SK-N-SH treated with all-trans-retinoic acid at 6 μM for 48 hours (cell line): ENCODE data around the gene PRR33.

Experiments
- ATAC-seq: fragments of 200-7000 bp; cut with Tn5 transposase; 3 replicates; pipeline ENCODE4 v1.9.1; 2020; ENCODE audit warnings: mild to moderate bottlenecking, moderate library complexity
- BACH2 ChIP-seq: fragments of 250-450 bp; sonication (Bioruptor Pico); IDR thresholded peaks from 2 replicates; pipeline ENCODE4 v1.9.0; 2021; ENCODE audit warnings: mild to moderate bottlenecking, borderline replicate concordance
- CREB5 ChIP-seq: fragments of 250-450 bp; sonication (Bioruptor Pico); IDR thresholded peaks from 2 replicates; pipeline ENCODE4 v1.5.1; 2020; ENCODE audit warnings: low read depth, mild to moderate bottlenecking, moderate library complexity
- CSDC2 ChIP-seq: fragments of 250-450 bp; sonication (Bioruptor Pico); IDR thresholded peaks from 2 replicates; pipeline ENCODE4 v1.5.0; 2020; ENCODE audit warnings: mild to moderate bottlenecking, moderate library complexity
- ESRRG ChIP-seq: fragments of 250-450 bp; sonication (Bioruptor Pico); IDR thresholded peaks from 2 replicates; pipeline ENCODE4 v1.6.1; 2021; ENCODE audit warnings: mild to moderate bottlenecking
- GLIS3 ChIP-seq: fragments of 250-450 bp; sonication (Bioruptor Pico); IDR thresholded peaks from 2 replicates; pipeline ENCODE4 v1.5.0; 2020; ENCODE audit warnings: mild to moderate bottlenecking, moderate library complexity
- ISL1 ChIP-seq: fragments of 250-450 bp; sonication (Bioruptor Pico); IDR thresholded peaks from 2 replicates; pipeline ENCODE4 v2.1.2; 2022; ENCODE audit warnings: mild to moderate bottlenecking, moderate library complexity
- OSR1 ChIP-seq: fragments of 250-450 bp; sonication (Bioruptor Pico); IDR thresholded peaks from 2 replicates; pipeline ENCODE4 v1.8.0; 2022; ENCODE audit warnings: moderate library complexity, mild to moderate bottlenecking, inconsistent platforms
- PPARA ChIP-seq: fragments of 250-450 bp; sonication (Bioruptor Pico); IDR thresholded peaks from 2 replicates; pipeline ENCODE4 v1.5.0; 2020; ENCODE audit warnings: mild to moderate bottlenecking, borderline replicate concordance
- RARB ChIP-seq: fragments of 250-450 bp; sonication (Bioruptor Pico); IDR thresholded peaks from 2 replicates; pipeline ENCODE4 v1.8.0; 2021; ENCODE audit warnings: mild to moderate bottlenecking, moderate library complexity
- SNAI2 ChIP-seq: fragments of 250-450 bp; sonication (Bioruptor Pico); IDR thresholded peaks from 2 replicates; pipeline ENCODE4 v1.5.0; 2020; ENCODE audit warnings: mild to moderate bottlenecking, moderate library complexity
- TCF4 ChIP-seq: fragments of 250-450 bp; sonication (Bioruptor Pico); IDR thresholded peaks from 2 replicates; pipeline ENCODE4 v1.8.0; 2021; ENCODE audit warnings: mild to moderate bottlenecking, moderate library complexity, borderline replicate concordance
- TOX ChIP-seq: fragments of 250-450 bp; sonication (Bioruptor Pico); IDR thresholded peaks from 2 replicates; pipeline ENCODE4 v1.8.0; 2021; ENCODE audit warnings: mild to moderate bottlenecking, moderate library complexity, borderline replicate concordance
- TSHZ2 ChIP-seq: fragments of 250-450 bp; sonication (Bioruptor Pico); IDR thresholded peaks from 2 replicates; pipeline ENCODE4 v1.5.0; 2020; ENCODE audit warnings: mild to moderate bottlenecking, moderate library complexity
- ZC3H10 ChIP-seq: fragments of 250-450 bp; sonication (Bioruptor Pico); IDR thresholded peaks from 2 replicates; pipeline ENCODE4 v1.5.1; 2021; ENCODE audit warnings: mild to moderate bottlenecking, moderate library complexity
- ZFP30 ChIP-seq: fragments of 450-650 bp; formaldehyde crosslinking; IDR thresholded peaks from 2 replicates; pipeline ENCODE4 v1.5.0; 2022; ENCODE audit warnings: mild to moderate bottlenecking, moderate library complexity
- ZNF565 ChIP-seq: fragments of 450-650 bp; formaldehyde crosslinking; conservative IDR thresholded peaks from 2 replicates; pipeline ENCODE4 v1.5.0; 2020; ENCODE audit warnings: low read depth, mild to moderate bottlenecking, moderate library complexity
- ZNF8 ChIP-seq: fragments of 450-650 bp; formaldehyde crosslinking; IDR thresholded peaks from 2 replicates; pipeline ENCODE4 v1.5.0; 2020; ENCODE audit warnings: mild to moderate bottlenecking, moderate library complexity
- TF ChIP-seq, protein P1 (sequence below): fragments of 250-450 bp; sonication (Bioruptor Pico); IDR thresholded peaks from 2 replicates; pipeline ENCODE4 v1.8.0; 2020; ENCODE audit warnings: mild to moderate bottlenecking, moderate library complexity, borderline replicate concordance
- TF ChIP-seq, protein P2 (sequence below): fragments of 250-450 bp; sonication (Bioruptor Pico); IDR thresholded peaks from 2 replicates; pipeline ENCODE4 v1.5.1; 2021; ENCODE audit warnings: mild to moderate bottlenecking, moderate library complexity

PRR33 gene

DNA sequence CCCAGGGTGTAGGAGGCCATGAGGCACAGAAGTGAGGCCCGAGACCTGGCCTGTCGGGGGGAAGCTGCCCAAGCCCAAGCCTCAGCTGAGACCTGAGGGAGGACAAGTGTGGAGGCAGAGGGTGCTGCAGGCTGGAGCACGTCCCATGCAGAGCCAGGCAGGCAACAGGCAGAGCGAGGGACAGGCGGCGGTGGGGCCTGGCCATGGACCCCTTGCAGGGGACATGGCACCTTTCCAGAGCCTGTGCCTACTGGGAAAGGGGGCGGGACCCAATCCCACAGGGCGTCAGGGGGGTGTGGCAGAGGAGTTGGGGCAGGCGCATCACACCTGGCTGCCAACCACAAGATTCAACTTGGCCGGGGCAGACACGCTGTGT, 48.6 kb downstream of the PRR33 start:
- TF ChIP-seq OSR1 (CRISPR knock-in tag) (no peak), CSDC2 (CRISPR knock-in tag) (no peak), CREB5 (CRISPR knock-in tag) (no peak), PPARA (CRISPR knock-in tag) (no peak), ZFP30 (CRISPR knock-in tag) (no peak), TCF4 (CRISPR knock-in tag) (no peak), ZC3H10 (CRISPR knock-in tag) (no peak)
- TF ChIP-seq, all 23 proteins: peak for 0
- ATAC-seq: no peak

- ATAC-seq: no peak
- TF ChIP-seq ZNF565 (CRISPR knock-in tag): no peak
- TF ChIP-seq TCF4 (CRISPR knock-in tag): no peak
- TF ChIP-seq, protein P1, sequence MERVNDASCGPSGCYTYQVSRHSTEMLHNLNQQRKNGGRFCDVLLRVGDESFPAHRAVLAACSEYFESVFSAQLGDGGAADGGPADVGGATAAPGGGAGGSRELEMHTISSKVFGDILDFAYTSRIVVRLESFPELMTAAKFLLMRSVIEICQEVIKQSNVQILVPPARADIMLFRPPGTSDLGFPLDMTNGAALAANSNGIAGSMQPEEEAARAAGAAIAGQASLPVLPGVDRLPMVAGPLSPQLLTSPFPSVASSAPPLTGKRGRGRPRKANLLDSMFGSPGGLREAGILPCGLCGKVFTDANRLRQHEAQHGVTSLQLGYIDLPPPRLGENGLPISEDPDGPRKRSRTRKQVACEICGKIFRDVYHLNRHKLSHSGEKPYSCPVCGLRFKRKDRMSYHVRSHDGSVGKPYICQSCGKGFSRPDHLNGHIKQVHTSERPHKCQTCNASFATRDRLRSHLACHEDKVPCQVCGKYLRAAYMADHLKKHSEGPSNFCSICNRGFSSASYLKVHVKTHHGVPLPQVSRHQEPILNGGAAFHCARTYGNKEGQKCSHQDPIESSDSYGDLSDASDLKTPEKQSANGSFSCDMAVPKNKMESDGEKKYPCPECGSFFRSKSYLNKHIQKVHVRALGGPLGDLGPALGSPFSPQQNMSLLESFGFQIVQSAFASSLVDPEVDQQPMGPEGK: no peak
- TF ChIP-seq GLIS3 (CRISPR knock-in tag): no peak
- no peak for TF ChIP-seq RARB (CRISPR knock-in tag)
- TF ChIP-seq ESRRG (CRISPR knock-in tag): no peak
- TF ChIP-seq BACH2 (CRISPR knock-in tag): no peak
- TF ChIP-seq, protein P2, sequence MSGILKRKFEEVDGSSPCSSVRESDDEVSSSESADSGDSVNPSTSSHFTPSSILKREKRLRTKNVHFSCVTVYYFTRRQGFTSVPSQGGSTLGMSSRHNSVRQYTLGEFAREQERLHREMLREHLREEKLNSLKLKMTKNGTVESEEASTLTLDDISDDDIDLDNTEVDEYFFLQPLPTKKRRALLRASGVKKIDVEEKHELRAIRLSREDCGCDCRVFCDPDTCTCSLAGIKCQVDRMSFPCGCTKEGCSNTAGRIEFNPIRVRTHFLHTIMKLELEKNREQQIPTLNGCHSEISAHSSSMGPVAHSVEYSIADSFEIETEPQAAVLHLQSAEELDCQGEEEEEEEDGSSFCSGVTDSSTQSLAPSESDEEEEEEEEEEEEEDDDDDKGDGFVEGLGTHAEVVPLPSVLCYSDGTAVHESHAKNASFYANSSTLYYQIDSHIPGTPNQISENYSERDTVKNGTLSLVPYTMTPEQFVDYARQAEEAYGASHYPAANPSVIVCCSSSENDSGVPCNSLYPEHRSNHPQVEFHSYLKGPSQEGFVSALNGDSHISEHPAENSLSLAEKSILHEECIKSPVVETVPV (CRISPR knock-in tag): no peak
- TF ChIP-seq ZNF8 (CRISPR knock-in tag): no peak
- TF ChIP-seq CREB5 (CRISPR knock-in tag): no peak
- no peak for TF ChIP-seq TOX
- TF ChIP-seq ISL1 (CRISPR knock-in tag): no peak
- no peak for TF ChIP-seq TSHZ2 (CRISPR knock-in tag)
- TF ChIP-seq CSDC2 (CRISPR knock-in tag): no peak
- TF ChIP-seq PPARA (CRISPR knock-in tag): no peak
- TF ChIP-seq SNAI2: no peak
Observed at GRCh38 chr11:1842149-1843097, 49.3 kb downstream of the PRR33 start.

DNA sequence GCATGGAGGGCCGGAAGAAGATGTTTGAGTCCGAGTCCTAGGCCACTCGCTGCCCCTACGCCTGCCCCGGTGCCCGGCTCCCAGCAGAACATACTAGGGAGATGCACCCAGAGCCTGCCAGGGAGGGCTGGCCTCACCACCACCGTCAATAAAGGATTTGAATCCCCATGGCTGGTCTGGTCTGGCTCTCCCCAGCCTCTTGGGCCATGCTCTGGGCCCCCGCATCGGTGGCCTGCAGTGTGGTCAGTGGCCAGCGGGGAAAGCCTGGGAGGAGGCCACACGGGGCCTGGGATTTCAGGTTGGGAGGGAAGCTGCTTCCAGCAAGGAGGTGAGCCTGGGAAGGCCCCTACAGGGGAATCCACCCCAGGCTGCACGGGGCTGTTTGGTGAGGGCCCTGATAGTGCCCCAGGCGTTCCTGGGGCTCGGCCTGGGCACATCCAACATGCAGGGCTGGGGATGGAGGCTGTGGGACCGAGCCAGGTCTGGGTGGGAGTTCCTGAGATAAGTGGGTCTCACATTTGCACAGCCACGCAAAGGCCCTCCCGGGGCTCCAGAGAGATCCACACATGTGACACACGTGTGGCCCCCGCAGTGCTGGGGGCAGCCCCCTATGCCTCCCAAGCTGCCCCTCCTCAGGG, 50.1 kb downstream of the PRR33 start:
- ATAC-seq: no peak
- TF ChIP-seq PPARA (CRISPR knock-in tag) (no peak), TOX (no peak), CSDC2 (CRISPR knock-in tag) (no peak), ZNF8 (CRISPR knock-in tag) (no peak)
